GM12878 (cell line): ENCODE data around the gene AIFM1. TPM values are rescaled to one million over a fixed set of nuclear protein-coding genes. Genes with fewer than 3 reads are reported as not detected.

Experiments
- ATAC-seq: fragments of 200-7000 bp; cut with Tn5 transposase; 3 replicates; pipeline ENCODE4 v1.9.1; 2020; ENCODE audit warnings: mild to moderate bottlenecking, moderate library complexity
- BruUV-seq: library from RNA; stranded (reverse); fragments of 400-500 nt; replicated peaks from 2 replicates; lab custom pipeline; 2021; lab: Mats Ljungman, UMichigan
- CTCF ChIA-PET: fragments of 300-600 bp; sonication (Branson Sonifier 250); formaldehyde crosslinking; extraction: SDS; loops from one replicate; lab custom pipeline; 2021; ENCODE audit warnings: inconsistent platforms; lab: Yijun Ruan, JAX
- POLR2A ChIA-PET: fragments of 350-600 bp; formaldehyde crosslinking; extraction: SDS; loops from one replicate; lab custom pipeline; 2021; ENCODE audit warnings: inconsistent platforms; lab: Charles Lee
- RAD21 ChIA-PET: fragments of 300-600 bp; sonication (Branson Sonifier 250); formaldehyde crosslinking; loops from one replicate; lab custom pipeline; 2023; ENCODE audit warnings: antibody characterized with exemption; ENCODE audit not compliant: unreplicated experiment; lab: Charles Lee
- SMC1A ChIA-PET: fragments of 300-600 bp; sonication (Branson Sonifier 250); formaldehyde crosslinking; loops from one replicate; lab custom pipeline; 2023; ENCODE audit not compliant: unreplicated experiment, uncharacterized antibody; lab: Charles Lee
- DNase-seq: peaks from one replicate; pipeline ENCODE4 v3.0.0-alpha.2; 2011; ENCODE audit warnings: low read depth, low spot score
- FAIRE-seq: peaks from 3 replicates; lab custom pipeline; 2011; peaks lifted over from hg19 to GRCh38; lab: Jason Lieb, UNC
- H2AFZ ChIP-seq: 2 replicates; pipeline ENCODE4 v1.6.0; 2011; ENCODE audit warnings: low read depth, low read length, control low read depth; ENCODE audit not compliant: control insufficient read depth
- H3K27ac ChIP-seq: 2 replicates; pipeline ENCODE4 v1.5.1; 2011; ENCODE audit warnings: control low read depth; ENCODE audit not compliant: control insufficient read depth, insufficient read depth
- H3K27me3 ChIP-seq, 2 experiments: replicated peaks in 1 of 2; 2 replicates each; pipeline versions ENCODE4 v1.6.0 to v1.6.1; 2011; ENCODE audit warnings: low read length in 1 of 2; ENCODE audit not compliant: control insufficient read depth in 2 of 2, insufficient read depth in 2 of 2
- H3K36me3 ChIP-seq, 2 experiments: 2 replicates each; pipeline ENCODE4 v1.5.1; 2011; ENCODE audit warnings: low read length in 1 of 2; ENCODE audit not compliant: control insufficient read depth in 2 of 2, insufficient read depth in 2 of 2
- H3K4me1 ChIP-seq: 2 replicates; pipeline ENCODE4 v1.6.1; 2011; ENCODE audit warnings: mild to moderate bottlenecking, low read length, moderate library complexity, mixed read lengths; ENCODE audit not compliant: control insufficient read depth, insufficient read depth
- H3K4me2 ChIP-seq: 2 replicates; pipeline ENCODE4 v1.6.0; 2011; ENCODE audit warnings: control low read depth; ENCODE audit not compliant: control insufficient read depth, insufficient read depth
- H3K4me3 ChIP-seq: fragments of 200-600 bp; sonication (generic); 2 replicates; pipeline ENCODE4 v1.5.1; 2016
- H3K79me2 ChIP-seq: 2 replicates; pipeline ENCODE4 v1.6.0; 2011; ENCODE audit warnings: low read length; ENCODE audit not compliant: control insufficient read depth, insufficient read depth
- H3K9ac ChIP-seq: 2 replicates; pipeline ENCODE4 v1.8.0; 2011; ENCODE audit warnings: low read length, control low read depth, mixed read lengths; ENCODE audit not compliant: control insufficient read depth, insufficient read depth
- H3K9me3 ChIP-seq: replicated peaks from 3 replicates; pipeline ENCODE4 v1.5.1; 2011; ENCODE audit warnings: mild to moderate bottlenecking, low read length; ENCODE audit not compliant: control insufficient read depth, insufficient read depth
- H4K20me1 ChIP-seq: 2 replicates; pipeline ENCODE4 v1.6.0; 2011; ENCODE audit not compliant: control insufficient read depth, insufficient read depth
- ATF2 ChIP-seq: IDR thresholded peaks from 2 replicates; pipeline ENCODE4 v1.6.1; 2012; ENCODE audit warnings: low read length, inconsistent platforms
- BCL3 ChIP-seq: IDR thresholded peaks from 2 replicates; pipeline ENCODE4 v1.6.1; 2011; ENCODE audit warnings: borderline replicate concordance, low read depth, mild to moderate bottlenecking, moderate library complexity, low read length; ENCODE audit not compliant: insufficient read depth, poor library complexity, severe bottlenecking
- CBX3 ChIP-seq: fragments of 200-600 bp; sonication (generic); IDR thresholded peaks from 2 replicates; pipeline ENCODE4 v1.6.1; 2016; ENCODE audit warnings: low read depth, borderline replicate concordance
- CTCF ChIP-seq, 3 experiments: IDR thresholded peaks in 2 of 3; conservative IDR thresholded peaks in 1 of 3; 2 replicates each; pipeline ENCODE4 v1.5.1; 2011; ENCODE audit warnings: low read depth in 3 of 3, low read length in 3 of 3, mild to moderate bottlenecking in 3 of 3, control low read depth in 2 of 3, moderate library complexity in 2 of 3, inconsistent platforms in 1 of 3, mixed read lengths in 1 of 3; ENCODE audit not compliant: control insufficient read depth in 2 of 3, insufficient read depth in 1 of 3; ENCODE audit errors: extremely low read depth in 1 of 3
- GABPA ChIP-seq: IDR thresholded peaks from 2 replicates; pipeline ENCODE4 v1.6.1; 2014; ENCODE audit warnings: antibody characterized with exemption, low read depth, mild to moderate bottlenecking, inconsistent platforms
- JUNB ChIP-seq: IDR thresholded peaks from 2 replicates; pipeline ENCODE4 v1.6.1; 2016; ENCODE audit warnings: antibody characterized with exemption, mild to moderate bottlenecking
- NFIC ChIP-seq: IDR thresholded peaks from 2 replicates; pipeline ENCODE4 v1.6.1; 2012; ENCODE audit warnings: low read depth, mild to moderate bottlenecking, inconsistent platforms, low read length, moderate library complexity
- SMARCA5 ChIP-seq: fragments of 450-650 bp; IDR thresholded peaks from 2 replicates; pipeline ENCODE4 v1.6.1; 2017; ENCODE audit warnings: mild to moderate bottlenecking
- SMC3 ChIP-seq: IDR thresholded peaks from 2 replicates; pipeline ENCODE4 v1.6.1; 2011; ENCODE audit warnings: low read length, improper control_type of control experiment, borderline replicate concordance
- YBX1 ChIP-seq: fragments of 450-650 bp; IDR thresholded peaks from 2 replicates; pipeline ENCODE4 v1.6.1; 2016; ENCODE audit warnings: antibody characterized with exemption
- ZNF24 ChIP-seq: fragments of 450-650 bp; IDR thresholded peaks from 2 replicates; pipeline ENCODE4 v1.6.1; 2017; ENCODE audit warnings: antibody characterized with exemption, mild to moderate bottlenecking
- WGBS: methylation state at CpG from one replicate; pipeline ENCODE4 v1.1.6; 2016; ENCODE audit warnings: low lambda C conversion rate; ENCODE audit not compliant: insufficient replicate concordance, insufficient coverage; ENCODE audit errors: missing lambda C conversion rate; 5-methylcytosine and 5-hydroxymethylcytosine counted together
- in situ Hi-C: fragments of 300-500 bp; cut with MboI; formaldehyde crosslinking; loops from 9 replicates; pipeline ENCODE4 v1.14.3; 2018; ENCODE audit warnings: mixed read lengths
- intact Hi-C: fragments of 100-400 bp; cut with micrococcal nuclease; formaldehyde crosslinking; loops from one replicate; pipeline ENCODE4 v1.14.2; 2022; ENCODE audit not compliant: unreplicated experiment
- polyA plus RNA-seq, 11 experiments: library from polyadenylated mRNA; depleted of rRNA in 4 of 11; unstranded in 6 of 11; stranded (reverse) in 5 of 11; fragments of >200 nt; fragmentation: Nextera tagmentation in 4 of 11; fragmentation: Illumina TruSeq in 1 of 11; extraction: Ambion mirVana in 4 of 11; extraction: Trizol in 1 of 11; gene quantifications; 1 replicate in 1 of 11; 2 replicates in 10 of 11; pipeline versions ENCODE4 v1.2.1 to v1.2.3, GENCODE V29; 2011 to 2016; ENCODE audit warnings: inconsistent platforms in 2 of 11, missing spikeins in 2 of 11, low read depth in 1 of 11
- total RNA-seq, 4 experiments: library from RNA; depleted of rRNA in 3 of 4; stranded (reverse); fragments of >200 nt in 3 of 4; fragmentation: Illumina TruSeq in 1 of 4; extraction: Trizol in 1 of 4; gene quantifications; 2 replicates each; pipeline versions ENCODE4 v1.2.1 to v1.2.3, GENCODE V29; 2013 to 2021

The AIFM1 gene
- total and polyA plus RNA-seq, 10 of the 15 experiments (the other 5 are each of a cell fraction or from before 2014, with no cell fraction given), result 44.2 to 121 (median 80.0) TPM

- ChIA-PET SMC1A (interaction anchor here (1.3 kb wide), 1 partner anchor 22 kb away, joined by 4 read pairs; no protein-coding TSS in a partner anchor), POLR2A (no interaction called here), RAD21 (no interaction called here), CTCF (no interaction called here)
- Histone ChIP-seq H3K27ac (no peak overlapping the region), H3K27me3 (no peaks in the 10 kb centered on the region), H4K20me1 (no peaks in the 10 kb centered on the region), H3K4me3 (no peak overlapping the region), H3K4me2 (no peak overlapping the region), H3K36me3 (no peaks in the 10 kb centered on the region; a peak in 1 of 4 replicates), H2AFZ (no peak overlapping the region), H3K79me2 (no peaks in the 10 kb centered on the region), H3K9ac (no peak overlapping the region), H3K9me3 (no peaks in the 10 kb centered on the region; the same call in 2 of the 3 replicates), H3K4me1 (no peaks in the 10 kb centered on the region)
- TF ChIP-seq BCL3, result no peak
- no peak for TF ChIP-seq SMARCA5
- no peak for TF ChIP-seq YBX1
- TF ChIP-seq ZNF24, result no peak
- WGBS, result 80% methylated on average over 2 of the region's 2 CpGs
- in situ Hi-C loops, result no loop called here
- intact Hi-C loops, result no loop called here
- no TSS peak for BruUV-seq
- FAIRE-seq (no peak), DNase-seq (no peak), ATAC-seq (no peak)
Observed at GRCh38 chrX:130213376-130213775, 47.7 kb upstream of the AIFM1 start.

GRCh38 chrX:130212371-130212770 lies 46.7 kb upstream of the AIFM1 start:
- no peak for ATAC-seq
- CTCF ChIA-PET, result interaction anchor here (2.3 kb wide), 1 partner anchor 21 kb away, joined by 5 read pairs; no protein-coding TSS in a partner anchor
- POLR2A ChIA-PET, result no interaction called here
- SMC1A ChIA-PET, result no interaction called here
- DNase-seq, result no peak
- no peaks in the 10 kb centered on the region for H3K79me2 ChIP-seq
- WGBS, result 0% methylated on average over 1 of the region's 1 CpG
- H3K36me3 ChIP-seq, result no peaks in the 10 kb centered on the region; a peak in 1 of 4 replicates
- no peaks in the 10 kb centered on the region for H3K27me3 ChIP-seq
- BruUV-seq, result no TSS peak
- H3K4me1 ChIP-seq, result no peaks in the 10 kb centered on the region
- no peak overlapping the region for H3K9ac ChIP-seq
- no peak overlapping the region for H3K4me2 ChIP-seq
- no peak overlapping the region for H3K27ac ChIP-seq
- intact Hi-C loops, result no loop called here
- RAD21 ChIA-PET, result no interaction called here
- in situ Hi-C loops, result no loop called here
- no peak for FAIRE-seq
- H4K20me1 ChIP-seq, result no peaks in the 10 kb centered on the region
- H2AFZ ChIP-seq, result no peak overlapping the region
- 0 out of 2 replicates have a peak, but pooled peaks have one; percentile 14 for TF ChIP-seq GABPA
- TF ChIP-seq CTCF (IDR thresholded peaks at IDR 0.05 in 2 of 3, conservative IDR thresholded peaks at IDR 0.05 in 1 of 3; ENCODE audit: control insufficient read depth in 2 of 3, extremely low read depth in 1 of 3, insufficient read depth in 1 of 3, low read depth in 3 of 3, low read length in 3 of 3), result no peak
- TF ChIP-seq CBX3, result no peak
- TF ChIP-seq SMC3, result no peak
- peak; percentile 52; the same call in 1 of the 2 replicates for TF ChIP-seq NFIC
- TF ChIP-seq ATF2, result 0 out of 2 replicates have a peak, but pooled peaks have one; percentile 26
- peak; percentile 82 for TF ChIP-seq JUNB
- H3K4me3 ChIP-seq, result no peak overlapping the region
- no peaks in the 10 kb centered on the region; the same call in 2 of the 3 replicates for H3K9me3 ChIP-seq
